Body of pancreas (tissue), 4 donors: ENCODE measurements around the gene SOX6. TPM values are rescaled to one million over a fixed set of nuclear protein-coding genes. Genes with fewer than 3 reads are reported as not detected.

ENCODE experiments used
- ATAC-seq: fragments of 150-250 bp; one replicate; pipeline ENCODE4 v1.9.1; 2016
- DNase-seq, 4 donors: peaks; one replicate each; pipeline ENCODE4 v3.0.0-alpha.2; 2019
- H3K27ac ChIP-seq, 4 donors: fragments of 200-600 bp; sonication (generic); 1 replicate in 3 of 4; 2 replicates in 1 of 4; pipeline versions ENCODE4 v1.5.1 to v1.6.1; 2016 to 2019; ENCODE audit warnings: mild to moderate bottlenecking in 1 of 4, mixed read lengths in 1 of 4, moderate library complexity in 1 of 4
- H3K27me3 ChIP-seq, 2 donors: fragments of 200-600 bp; sonication (generic); one replicate each; pipeline ENCODE4 v1.6.0; 2016; ENCODE audit warnings: mild to moderate bottlenecking in 1 of 2
- H3K36me3 ChIP-seq, 2 donors: fragments of 200-600 bp; sonication (generic); replicated peaks in 1 of 2; 2 replicates each; pipeline ENCODE4 v1.5.1; 2016; ENCODE audit warnings: low read depth in 2 of 2; ENCODE audit not compliant: insufficient read depth in 1 of 2
- H3K4me1 ChIP-seq: fragments of 200-600 bp; sonication (generic); one replicate; pipeline ENCODE4 v1.6.0; 2016
- H3K4me3 ChIP-seq, 2 donors: fragments of 200-600 bp; sonication (generic); 1 replicate in 1 of 2; 2 replicates in 1 of 2; pipeline ENCODE4 v1.5.1; 2016 to 2019
- H3K9me3 ChIP-seq, 3 donors: fragments of 200-600 bp; sonication (generic); 1 replicate in 2 of 3; 2 replicates in 1 of 3; pipeline ENCODE4 v1.5.1; 2016
- CTCF ChIP-seq, 7 experiments: fragments of 450-650 bp in 4 of 7; fragments of 200-600 bp in 3 of 7; sonication (generic) in 3 of 7; IDR thresholded peaks; one replicate each; pipeline ENCODE4 v1.5.1; 2016 to 2019; ENCODE audit warnings: antibody characterized with exemption in 7 of 7
- POLR2A ChIP-seq, 3 donors: fragments of 450-650 bp; IDR thresholded peaks; one replicate each; pipeline ENCODE4 v1.6.1; 2016; ENCODE audit warnings: antibody characterized with exemption in 3 of 3, mild to moderate bottlenecking in 2 of 3
- WGBS, 2 donors: methylation state at CpG; one replicate each; pipeline ENCODE4 v1.1.5; 2017; 5-methylcytosine and 5-hydroxymethylcytosine counted together
- intact Hi-C: fragments of 100-400 bp; cut with DNase I; formaldehyde crosslinking; loops from one replicate; pipeline ENCODE4 v1.15.1; 2023
- total RNA-seq, 2 donors: library from RNA; depleted of rRNA; stranded (reverse); fragments of >200 nt; gene quantifications; one replicate each; pipeline ENCODE4 v1.1.0, GENCODE V29; 2016

The SOX6 gene
- total RNA-seq, 2 donors from 2014 or later, result 21.4 to 23.6 TPM

GRCh38 chr11:15985860-15986139 is 370.5 kb downstream of the SOX6 start:
- TF ChIP-seq CTCF (IDR thresholded peaks at IDR 0.05) (no peak), POLR2A (IDR thresholded peaks at IDR 0.05) (no peak)
- Histone ChIP-seq H3K27ac (no peak overlapping the region), H3K4me3 (no peak overlapping the region), H3K4me1 (peaks cover 7% of the 10 kb centered on the region), H3K36me3 (no peaks in the 10 kb centered on the region), H3K27me3 (no peaks in the 10 kb centered on the region), H3K9me3 (no peaks in the 10 kb centered on the region)
- DNase-seq, result no peak
- intact Hi-C loops, result no loop called here
- no peak for ATAC-seq

- Histone ChIP-seq H3K27me3 (no peaks in the 10 kb centered on the region), H3K4me1 (peaks cover 10% of the 10 kb centered on the region), H3K9me3 (no peaks in the 10 kb centered on the region), H3K4me3 (no peak overlapping the region), H3K36me3 (no peaks in the 10 kb centered on the region), H3K27ac (no peak overlapping the region)
- no peak for DNase-seq
- no peak for ATAC-seq
- WGBS, 2 donors, result 64 to 85% methylated on average over 1 of the region's 1 CpG
- TF ChIP-seq CTCF (IDR thresholded peaks at IDR 0.05), result no peak
- TF ChIP-seq POLR2A (IDR thresholded peaks at IDR 0.05), result no peak
- intact Hi-C loops, result no loop called here
These were observed 371.1 kb downstream of the SOX6 start for GRCh38 chr11:15985127-15985859.

- Histone ChIP-seq H3K36me3 (no peaks in the 10 kb centered on the region), H3K4me1 (peaks cover 10% of the 10 kb centered on the region), H3K27me3 (no peaks in the 10 kb centered on the region), H3K4me3 (no peak overlapping the region), H3K9me3 (no peaks in the 10 kb centered on the region), H3K27ac (no peak overlapping the region)
- WGBS, 2 donors, result 24 to 35% methylated on average over 1 of the region's 1 CpG
- TF ChIP-seq CTCF (IDR thresholded peaks at IDR 0.05) (no peak), POLR2A (IDR thresholded peaks at IDR 0.05) (no peak)
- ATAC-seq, result no peak
- intact Hi-C loops, result no loop called here
- peak in 1 of 4 donors; percentile 30 for DNase-seq
These were observed 375.1 kb downstream of the SOX6 start for GRCh38 chr11:15981292-15981691.

- H3K27ac ChIP-seq, result no peak overlapping the region
These were observed 379.2 kb downstream of the SOX6 start for GRCh38 chr11:15977116-15977515.

More at GRCh38 chr11:15977116-15977515, 379.2 kb downstream of the SOX6 start:
- Histone ChIP-seq H3K4me1 (peaks cover 10% of the 10 kb centered on the region), H3K36me3 (no peaks in the 10 kb centered on the region), H3K27me3 (no peaks in the 10 kb centered on the region), H3K9me3 (no peaks in the 10 kb centered on the region), H3K4me3 (no peak overlapping the region)
- ATAC-seq (no peak), DNase-seq (no peak)
- intact Hi-C loops, result no loop called here
- TF ChIP-seq CTCF (IDR thresholded peaks at IDR 0.05) (no peak), POLR2A (IDR thresholded peaks at IDR 0.05) (no peak)
- WGBS, 2 donors, result 77 to 81% methylated on average over 4 of the region's 4 CpGs
